Lung microvascular endothelial cell (primary cell): ENCODE measurements around the gene PRDM16. TPM values are rescaled to one million over a fixed set of nuclear protein-coding genes. Genes with fewer than 3 reads are reported as not detected.
A peak's percentile ranks its signal among the peaks of the same experiment; 100 is the strongest.

Experiments
- DNase-seq, 2 donors: peaks; one replicate each; pipeline versions ENCODE4 v3.0.0 to v3.0.0-alpha.2; 2010; ENCODE audit warnings: low read depth in 2 of 2
- total RNA-seq: library from RNA; depleted of rRNA; stranded (reverse); fragments of >200 nt; gene quantifications from 2 replicates; pipeline ENCODE4 v1.2.1, GENCODE V29; 2014

Gene PRDM16
- total RNA-seq, 1 donor from 2014 or later: not detected

DNA sequence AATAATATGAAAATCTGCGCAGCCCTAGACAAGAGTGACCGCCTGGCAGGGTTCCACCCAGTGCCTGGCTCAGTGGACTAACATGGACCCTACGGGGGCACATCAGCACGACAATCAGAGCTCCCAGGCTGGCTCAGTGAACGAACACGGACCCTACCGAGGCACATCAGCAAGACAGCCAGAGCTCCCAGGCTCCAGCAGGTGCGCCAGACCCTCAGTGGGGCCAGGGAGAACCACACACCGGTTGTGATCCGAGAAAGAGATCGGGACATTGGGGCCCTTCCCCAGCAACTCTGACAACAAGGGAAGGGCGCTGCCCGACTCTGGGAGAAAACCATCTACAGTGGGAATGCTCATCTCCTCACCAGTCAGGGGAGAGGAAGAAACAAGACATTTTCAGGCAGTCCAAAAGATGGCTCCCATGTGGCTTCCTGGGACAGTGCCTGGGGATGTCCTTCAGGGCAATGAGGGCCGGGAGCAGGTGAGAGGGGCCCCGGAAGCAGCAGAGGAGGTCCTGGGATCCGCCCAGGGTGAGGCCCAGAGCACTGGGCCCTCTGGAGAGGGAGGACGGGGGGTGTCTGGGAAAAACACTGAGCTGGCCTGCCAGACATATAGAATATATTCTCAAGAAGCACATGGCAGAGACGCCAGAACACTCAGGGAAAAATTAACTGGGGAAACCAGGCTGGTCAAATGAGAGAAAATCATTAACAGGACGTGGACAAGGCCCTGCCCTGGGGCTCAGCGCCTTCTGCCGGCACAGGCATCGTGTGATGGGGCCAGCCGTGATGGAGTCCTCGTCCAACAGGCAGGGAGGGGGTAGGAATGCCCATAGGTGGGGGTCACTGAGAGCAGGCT, 390.3 kb downstream of the PRDM16 start:
- DNase-seq: no peak

DNA sequence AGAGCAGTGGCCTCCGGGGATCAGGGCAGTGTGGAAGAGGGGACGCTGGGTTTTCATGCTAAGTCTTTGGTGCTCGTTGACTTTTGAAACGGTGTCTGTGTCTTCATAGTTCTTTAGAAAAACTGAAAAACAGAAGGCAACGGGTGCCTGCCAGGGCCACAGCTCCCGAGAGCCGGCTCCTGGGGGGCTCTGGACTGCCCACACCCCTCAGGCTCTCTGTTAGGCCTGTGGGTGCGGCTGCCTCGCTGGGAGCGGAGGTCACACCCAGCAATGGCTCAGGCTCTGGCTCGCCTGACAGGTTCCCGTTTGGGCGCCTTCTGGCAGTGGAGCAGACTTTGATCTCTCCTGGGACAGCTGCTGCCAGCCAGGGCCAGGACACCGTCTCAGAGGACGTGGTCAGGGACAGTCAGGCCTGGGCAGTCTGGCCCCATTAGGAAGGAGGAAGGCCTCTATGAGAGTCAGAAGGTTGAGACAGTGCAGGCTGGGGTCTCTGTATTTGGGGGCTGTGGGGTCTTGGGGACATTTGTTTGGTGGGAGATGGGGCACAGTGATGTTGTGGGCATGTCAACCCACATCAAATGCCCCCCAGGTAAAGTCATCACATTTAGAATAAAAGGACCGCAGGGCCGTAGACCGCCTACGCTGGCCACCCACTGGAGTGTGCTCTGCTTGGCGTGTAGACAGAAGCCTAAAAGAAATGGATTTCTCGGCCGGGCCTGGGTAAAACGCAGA, 391.1 kb downstream of the PRDM16 start:
- no peak for DNase-seq

DNA sequence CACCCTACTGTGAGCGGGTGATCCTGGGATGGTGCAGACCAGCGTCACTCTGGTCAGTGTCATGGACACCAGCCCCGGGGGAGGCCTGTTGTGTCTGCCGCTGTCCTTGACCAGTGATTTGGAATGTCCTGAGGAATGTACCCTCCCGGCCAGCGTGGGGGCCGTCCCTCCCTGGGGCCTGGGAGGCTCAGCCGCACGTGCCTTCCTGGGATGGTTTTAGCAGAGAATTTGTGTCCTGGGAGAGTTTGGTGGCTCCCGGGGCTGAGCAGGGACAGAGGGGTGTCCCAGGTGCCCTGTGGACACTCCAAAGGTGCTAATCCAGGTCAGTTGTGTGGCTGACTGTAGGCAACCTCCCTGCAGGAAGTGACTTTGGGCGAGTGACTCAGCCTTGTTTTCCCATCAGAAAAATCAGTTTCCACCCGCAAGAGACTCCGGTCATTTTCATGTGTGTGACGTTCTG, 391.7 kb downstream of the PRDM16 start:
- DNase-seq: peak in 1 of 2 donors; percentile 79

DNA sequence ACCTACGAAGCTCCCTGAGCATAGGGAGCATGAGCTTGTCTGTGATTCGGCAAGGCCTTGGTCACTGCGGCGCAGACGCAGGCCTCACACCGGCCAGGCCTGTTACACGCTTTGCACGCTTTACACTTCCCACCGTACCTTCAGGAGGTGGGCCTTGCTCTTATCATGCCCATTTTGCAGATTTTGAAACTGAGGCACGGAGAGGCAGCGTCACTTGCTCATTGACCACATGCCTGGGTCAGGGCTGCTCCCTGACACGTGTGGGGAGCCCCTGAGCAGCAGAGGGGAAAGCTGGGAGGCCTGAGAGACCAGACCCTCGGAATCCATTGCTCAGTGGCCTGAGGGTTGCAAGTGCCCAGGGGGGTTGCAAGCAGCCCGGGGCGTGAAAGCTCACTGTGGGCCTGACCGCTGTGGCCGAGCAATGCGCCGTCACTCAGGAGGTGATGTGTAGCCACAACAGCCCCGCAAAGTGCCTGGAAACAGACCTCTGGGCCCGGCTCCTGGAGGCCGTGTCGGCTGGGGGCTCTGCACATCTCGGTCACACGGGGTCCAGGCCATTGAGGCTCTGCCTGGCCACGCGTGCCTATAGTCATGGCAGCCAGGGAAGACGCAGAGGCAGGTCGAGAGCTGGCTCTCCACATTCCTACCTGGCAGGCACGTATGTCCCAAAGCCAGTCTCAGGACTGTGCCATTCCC, 392.4 kb downstream of the PRDM16 start:
- no peak for DNase-seq

DNA sequence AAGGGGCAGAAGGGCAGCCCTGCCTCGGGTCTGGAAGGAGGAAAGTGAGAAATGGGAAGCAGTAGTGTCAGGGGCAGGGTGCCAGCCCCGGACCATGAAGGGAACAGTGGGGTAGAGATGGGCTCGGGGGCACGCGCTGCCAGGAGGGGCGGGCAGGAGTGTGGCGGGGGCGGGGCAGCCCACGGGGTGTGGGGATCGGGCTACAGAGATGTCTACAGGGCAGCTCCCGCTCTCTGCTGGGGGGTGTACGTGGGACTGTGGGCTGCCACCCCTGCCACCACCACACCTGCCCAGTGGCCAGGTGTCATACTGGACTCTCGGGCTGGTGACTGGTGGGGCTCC, 392.9 kb downstream of the PRDM16 start:
- DNase-seq: no peak

DNA sequence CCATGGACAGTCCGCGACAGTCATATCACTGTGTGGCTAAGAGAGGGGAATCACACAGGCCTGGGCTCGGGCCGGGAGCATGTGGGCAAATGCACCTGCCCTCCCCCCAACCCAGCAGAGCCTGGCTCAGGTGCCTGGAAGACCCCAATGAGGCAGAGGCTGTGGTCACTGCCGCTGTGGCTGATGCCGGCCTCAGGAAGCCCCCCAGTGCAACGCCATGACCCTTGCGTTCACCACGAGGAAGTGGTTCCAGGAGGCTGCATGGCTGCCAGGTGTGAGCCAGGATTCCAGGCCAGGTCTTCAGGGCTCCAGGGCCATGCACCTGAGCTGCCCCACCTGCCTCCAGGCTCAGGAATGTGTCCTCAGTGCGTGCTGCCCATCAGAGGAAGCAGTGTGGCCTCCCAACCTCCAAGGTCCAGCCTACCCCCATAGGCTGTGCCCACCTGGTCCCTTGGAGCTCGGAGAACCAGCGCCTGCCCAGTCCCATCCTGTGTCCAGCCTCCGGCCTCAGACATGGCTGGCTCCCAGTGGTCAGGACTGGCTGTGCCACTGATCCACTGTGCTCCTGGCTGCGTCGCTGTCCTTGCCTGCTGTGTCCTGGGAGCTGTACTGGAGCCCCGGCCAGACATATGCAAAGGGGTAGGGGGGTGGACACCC, 393.5 kb downstream of the PRDM16 start:
- no peak for DNase-seq

DNA sequence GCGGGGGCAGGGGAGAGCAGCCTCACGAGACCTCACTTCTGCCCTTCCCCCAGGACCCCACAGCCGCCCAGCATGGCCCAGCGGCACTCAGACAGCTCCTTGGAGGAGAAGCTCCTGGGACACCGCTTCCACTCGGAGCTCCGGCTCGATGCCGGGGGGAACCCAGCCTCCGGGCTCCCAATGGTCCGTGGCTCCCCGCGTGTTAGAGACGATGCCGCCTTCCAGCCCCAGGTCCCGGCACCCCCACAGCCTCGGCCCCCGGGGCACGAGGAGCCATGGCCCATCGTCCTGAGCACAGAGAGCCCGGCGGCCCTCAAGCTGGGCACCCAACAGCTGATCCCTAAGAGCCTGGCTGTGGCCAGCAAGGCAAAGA, 394.0 kb downstream of the PRDM16 start:
- DNase-seq: no peak

DNA sequence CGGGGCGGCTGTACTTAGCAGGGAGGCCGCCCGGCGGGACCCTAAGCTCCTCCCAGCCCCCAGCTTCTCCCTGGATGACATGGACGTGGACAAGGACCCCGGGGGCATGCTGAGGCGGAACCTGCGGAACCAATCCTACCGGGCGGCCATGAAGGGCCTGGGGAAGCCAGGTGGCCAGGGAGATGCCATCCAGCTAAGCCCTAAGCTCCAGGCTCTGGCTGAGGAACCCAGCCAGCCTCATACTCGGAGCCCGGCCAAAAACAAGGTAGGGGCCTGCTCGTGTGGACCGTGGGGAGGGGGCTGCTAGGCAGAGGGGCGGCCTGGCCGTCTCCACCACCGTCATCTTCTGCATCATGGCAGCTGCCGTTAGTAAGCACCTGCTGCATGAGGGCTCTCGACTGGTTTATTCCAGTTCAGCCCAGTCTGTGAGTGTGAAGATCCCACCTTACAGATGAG, 394.4 kb downstream of the PRDM16 start:
- DNase-seq: no peak

DNA sequence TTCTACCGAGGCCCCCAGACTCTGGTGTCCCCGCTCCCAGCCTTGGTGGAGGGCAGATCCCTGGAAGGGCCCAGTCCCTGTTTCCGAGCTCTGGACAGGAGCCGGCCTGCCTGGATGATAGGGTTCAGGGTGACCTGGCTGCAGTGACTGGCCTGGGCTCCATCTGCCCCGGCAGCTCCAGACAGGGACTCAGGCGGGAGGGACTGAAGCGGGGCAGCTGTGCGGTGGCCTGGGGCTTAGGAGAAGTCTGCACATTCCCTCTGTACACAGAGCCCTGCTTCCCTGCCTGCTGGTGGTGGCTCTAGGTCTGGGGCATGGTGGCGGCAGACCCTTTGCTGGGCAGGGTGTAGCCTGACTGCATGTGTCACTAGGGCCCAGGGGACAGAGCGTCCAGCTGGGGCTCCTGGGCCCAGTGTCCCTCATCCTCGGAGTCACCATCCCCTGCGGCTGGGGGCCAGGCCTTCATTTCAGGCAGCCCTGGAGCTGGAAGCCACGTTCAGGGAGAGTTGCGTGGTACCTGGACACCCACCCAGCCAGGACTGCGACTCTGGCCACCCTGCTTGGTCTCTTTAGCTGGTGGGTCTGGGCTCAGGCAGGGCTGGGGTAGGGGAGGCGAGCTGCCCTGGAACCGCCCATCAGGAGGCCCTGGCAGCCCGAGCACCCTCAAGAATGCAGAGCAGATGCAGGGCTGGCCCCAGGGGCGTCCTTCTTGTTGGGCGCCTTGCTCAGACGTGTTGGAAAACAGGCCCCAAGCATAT, 395.1 kb downstream of the PRDM16 start:
- DNase-seq: no peak

DNA sequence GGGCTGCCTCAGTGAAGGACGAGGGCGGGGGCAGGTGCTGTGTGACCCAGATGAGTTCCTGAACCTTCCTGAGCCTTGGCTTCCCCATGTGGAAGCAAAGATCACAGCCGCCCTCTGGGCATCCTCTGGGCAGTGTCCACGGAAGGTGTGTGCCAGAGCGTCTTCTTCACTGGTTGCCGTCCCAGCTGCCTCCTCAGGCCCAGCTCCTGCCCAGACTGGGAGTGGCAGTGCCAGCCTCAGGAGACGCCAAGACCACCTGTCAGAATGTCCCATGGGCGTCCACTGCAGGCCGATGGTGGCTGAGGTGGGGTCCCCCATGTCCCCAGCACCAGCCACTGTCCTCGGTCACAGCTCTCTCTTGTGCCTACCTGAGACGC, 395.6 kb downstream of the PRDM16 start:
- DNase-seq: no peak

DNA sequence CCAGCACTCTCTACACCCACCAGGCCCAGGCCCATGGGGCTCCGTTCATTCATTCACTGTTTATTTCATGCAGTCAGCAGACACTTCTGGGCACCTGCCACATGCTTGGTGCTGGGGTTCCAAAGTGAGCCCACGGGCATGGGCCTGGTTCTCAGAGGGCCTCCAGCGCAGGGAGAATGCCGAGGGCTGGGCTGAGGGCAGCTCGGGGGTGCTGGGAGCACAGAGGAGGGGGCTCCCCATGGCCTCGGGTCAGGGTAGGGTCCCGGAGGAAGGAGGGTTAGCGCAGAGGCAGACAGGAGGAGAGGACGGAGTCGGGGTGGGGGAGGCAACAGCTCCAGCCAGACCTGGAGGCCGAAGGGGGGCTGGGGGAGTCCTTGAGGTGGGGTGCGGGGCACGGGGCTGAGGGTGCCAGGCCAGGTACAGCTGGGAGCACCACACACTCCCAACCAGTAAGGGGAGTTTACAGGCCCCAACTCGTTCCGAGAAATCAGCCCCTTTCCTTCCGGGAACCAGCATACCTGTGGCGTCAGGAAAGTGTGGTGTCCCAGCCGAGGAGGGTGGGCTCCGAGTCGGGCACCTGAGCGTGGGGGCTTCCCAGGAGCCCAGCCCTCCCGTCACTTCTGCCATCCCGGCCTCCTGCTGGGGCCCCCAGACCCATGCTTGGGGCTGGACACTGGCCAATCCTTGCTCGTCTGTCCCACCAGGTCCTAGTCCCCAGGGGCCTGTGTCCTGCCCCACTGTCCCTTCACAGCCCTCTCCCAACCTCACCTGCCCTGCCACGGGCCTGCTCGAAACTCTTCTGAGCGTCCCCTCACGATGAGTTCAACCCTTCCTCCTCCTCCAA, 396.3 kb downstream of the PRDM16 start:
- DNase-seq: no peak

DNA sequence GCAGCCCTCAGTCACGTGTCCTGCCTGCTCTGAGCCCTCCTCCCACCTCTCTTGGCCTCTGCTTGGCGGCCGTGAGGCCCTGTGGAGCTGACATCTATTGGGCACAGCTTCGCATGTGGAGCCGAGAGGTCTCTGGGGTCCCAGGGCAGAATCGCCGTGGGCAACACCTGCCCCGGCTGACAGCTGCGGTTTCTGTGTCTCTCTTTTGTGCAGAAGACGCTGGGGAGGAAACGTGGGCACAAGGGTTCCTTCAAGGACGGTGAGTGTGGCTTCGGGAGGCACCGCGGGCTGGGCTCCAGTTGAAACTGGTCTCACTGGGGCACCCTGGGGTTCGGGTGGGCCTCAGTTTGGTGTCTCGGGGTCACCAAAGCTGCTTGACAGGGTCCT, 396.9 kb downstream of the PRDM16 start:
- no peak for DNase-seq

DNA sequence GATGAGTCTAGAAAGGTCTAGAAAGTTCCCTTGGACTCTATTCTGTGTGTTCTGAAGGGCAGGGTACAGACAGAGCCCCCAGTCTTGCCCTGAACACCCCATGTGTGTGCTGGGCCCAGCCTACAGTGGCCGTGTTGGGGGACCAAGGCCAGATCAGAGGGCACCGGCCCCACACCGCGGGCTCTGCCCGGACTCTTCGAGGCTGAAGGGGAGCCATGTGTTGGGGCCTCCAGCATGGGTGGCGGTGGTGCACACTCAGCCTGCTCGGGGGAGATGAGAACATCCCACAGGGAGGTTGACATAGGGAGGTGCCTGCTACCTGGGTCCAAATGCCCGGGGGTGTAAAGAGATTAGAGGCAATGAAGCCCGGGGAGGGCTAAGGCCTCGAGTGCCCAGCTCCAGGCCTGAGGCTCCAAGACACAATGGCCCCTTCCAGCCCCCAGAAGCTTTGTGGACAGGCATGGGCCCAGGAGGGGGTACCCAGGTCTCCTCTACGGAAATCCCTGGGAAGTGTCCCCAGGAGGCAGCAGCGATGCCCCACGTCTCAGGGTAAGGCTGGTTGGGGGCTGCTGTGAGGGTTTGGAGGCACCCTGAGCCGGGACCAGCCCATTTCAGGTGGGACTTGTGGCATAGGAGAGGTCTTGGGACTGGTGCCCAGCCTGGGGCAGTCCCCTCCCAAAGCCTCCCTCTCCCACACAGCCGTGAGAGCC, 397.5 kb downstream of the PRDM16 start:
- DNase-seq: no peak

DNA sequence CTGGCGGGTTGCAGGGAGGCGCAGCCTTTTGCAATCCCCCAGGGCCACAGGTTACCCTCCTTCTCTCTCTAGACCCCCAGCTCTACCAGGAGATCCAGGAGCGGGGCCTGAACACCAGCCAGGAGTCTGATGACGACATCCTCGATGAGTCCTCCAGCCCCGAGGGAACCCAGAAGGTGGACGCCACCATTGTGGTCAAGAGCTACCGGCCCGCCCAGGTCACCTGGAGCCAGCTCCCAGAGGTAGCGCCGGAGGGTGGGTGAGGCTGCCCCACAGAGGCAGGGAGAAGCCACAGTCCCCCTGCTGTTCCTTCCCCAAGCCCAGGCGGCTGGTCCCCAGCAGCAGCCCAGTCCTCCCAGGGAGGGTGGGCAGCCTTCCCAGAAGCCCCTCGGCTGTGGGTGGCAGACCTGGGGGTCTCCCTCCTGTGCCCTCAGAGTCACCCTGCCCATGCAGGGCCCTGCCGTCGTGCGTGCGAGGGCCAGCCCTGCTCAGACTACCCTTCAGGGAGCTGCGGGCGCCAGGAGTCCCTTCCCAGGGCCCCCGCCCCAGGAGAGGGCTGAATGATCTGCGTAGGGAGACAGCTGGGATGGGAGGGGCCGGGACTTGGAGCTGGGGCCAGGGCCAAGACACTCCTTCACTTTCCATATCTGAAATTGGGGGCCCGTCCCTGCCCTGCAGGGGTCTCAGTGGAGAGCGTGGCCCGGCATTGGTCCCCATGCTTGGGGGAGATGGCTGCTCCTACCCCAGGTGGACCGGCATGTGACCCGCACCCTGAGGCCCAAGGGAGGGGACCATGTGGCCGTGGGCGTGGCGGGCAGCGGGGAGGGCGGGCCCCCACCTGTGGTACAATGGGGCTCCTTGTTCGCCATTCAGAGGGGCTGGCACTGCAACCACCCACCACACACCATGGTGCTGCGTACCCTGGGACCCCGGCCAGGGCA, 398.4 kb downstream of the PRDM16 start:
- no peak for DNase-seq

DNA sequence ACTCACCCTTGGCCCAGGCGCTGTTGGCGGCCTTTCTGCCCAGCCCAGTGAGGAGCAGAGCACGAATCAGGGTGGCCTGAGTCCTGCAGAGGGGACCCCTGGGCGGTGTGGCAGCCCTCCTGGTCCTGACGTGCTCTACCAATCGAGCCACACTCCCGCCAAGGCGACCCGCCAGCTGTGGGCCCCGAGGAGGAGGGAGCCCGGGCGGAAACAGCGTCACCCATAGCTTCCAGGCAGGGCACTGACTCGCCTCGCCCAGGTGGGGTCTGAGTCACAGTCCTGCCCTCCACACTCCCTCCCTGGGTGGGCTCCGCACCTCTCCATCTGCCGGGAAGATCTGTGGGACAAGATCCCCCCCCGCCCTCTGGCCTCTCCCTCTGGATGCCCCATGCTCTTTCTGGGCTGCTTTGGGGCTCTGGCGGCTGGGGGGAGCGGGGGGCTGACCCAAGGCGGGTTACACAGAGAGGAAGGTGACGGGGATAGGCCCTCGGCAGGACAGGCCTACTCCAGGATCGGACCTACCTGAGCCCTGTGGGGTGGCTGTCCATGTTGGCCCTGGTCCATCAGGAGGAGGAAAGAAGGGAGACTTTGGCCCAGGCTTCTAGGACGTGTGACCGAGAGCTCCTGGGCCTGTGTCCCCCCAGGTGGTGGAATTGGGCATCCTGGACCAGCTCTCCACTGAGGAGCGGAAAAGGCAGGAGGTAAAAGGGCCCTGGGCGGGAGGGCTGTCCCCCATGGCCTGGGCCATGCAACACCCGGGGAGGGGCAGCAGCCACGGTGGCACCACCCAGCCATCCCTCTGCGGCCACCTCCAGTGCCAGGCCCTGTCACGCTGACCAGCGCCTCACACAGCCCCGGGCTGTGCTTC, 399.5 kb downstream of the PRDM16 start:
- DNase-seq: no peak

DNA sequence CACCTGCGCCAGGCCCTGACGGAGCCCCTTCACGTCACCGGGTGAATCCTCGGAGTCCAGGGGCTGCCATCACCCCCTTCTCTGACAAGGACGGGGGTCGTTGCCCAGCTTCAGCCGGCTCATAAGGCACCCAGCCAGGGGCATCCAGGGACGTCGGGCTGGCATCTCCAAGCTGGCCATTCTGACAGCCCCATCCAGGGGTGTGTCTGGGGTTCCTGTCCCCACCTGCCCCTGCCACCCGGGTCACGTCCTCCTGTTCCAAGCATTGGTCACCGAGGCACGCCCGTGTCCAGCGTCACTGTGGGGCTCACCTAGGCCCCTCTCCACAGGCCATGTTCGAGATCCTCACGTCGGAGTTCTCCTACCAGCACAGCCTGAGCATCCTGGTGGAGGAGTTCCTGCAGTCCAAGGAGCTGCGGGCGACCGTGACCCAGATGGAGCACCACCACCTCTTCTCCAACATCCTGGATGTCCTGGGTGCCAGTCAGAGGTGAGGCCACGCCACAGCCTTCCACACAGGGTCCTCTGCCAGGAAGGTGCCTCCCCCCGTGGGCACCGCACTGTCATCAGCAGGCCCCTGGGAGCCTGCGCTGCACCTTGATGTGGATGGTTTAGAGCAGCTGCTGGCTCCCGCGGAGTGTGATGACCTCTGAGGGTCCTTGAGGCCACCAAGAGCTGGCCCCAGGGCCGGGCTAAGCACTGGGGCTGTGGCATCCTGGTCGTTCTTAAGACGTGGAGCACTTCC, 400.3 kb downstream of the PRDM16 start:
- DNase-seq: no peak
